Choroid plexus epithelial cell (primary cell): ENCODE data around the gene TEKT2.

ENCODE experiments used
- DNase-seq: peaks from one replicate; pipeline ENCODE4 v3.0.0-alpha.2; 2010; ENCODE audit warnings: low read depth
- H3K4me3 ChIP-seq: 2 replicates; pipeline ENCODE4 v1.5.1; 2011; ENCODE audit warnings: low read depth, mild to moderate bottlenecking, control low read depth, low read length, moderate library complexity
- CTCF ChIP-seq: conservative IDR thresholded peaks from 2 replicates; pipeline ENCODE4 v1.5.1; 2011; ENCODE audit warnings: low read depth, mild to moderate bottlenecking, control low read depth, inconsistent platforms, low read length, moderate library complexity

TEKT2 gene

GRCh38 chr1:36123356-36123755 lies 39.5 kb downstream of the TEKT2 start:
- no peak overlapping the region for H3K4me3 ChIP-seq
- DNase-seq, result peak; percentile 70
- TF ChIP-seq CTCF, result no peak

- no peak for DNase-seq
- TF ChIP-seq CTCF, result no peak
- H3K4me3 ChIP-seq, result peak overlapping the region; percentile 25
Measured at GRCh38 chr1:36124404-36125128, 40.7 kb downstream of the TEKT2 start.

- peak within 1 kb of the TSS; percentile 25 for H3K4me3 ChIP-seq
- no peak for DNase-seq
- no peak for TF ChIP-seq CTCF
Measured at GRCh38 chr1:36125129-36125991, 41.5 kb downstream of the TEKT2 start, which contains the start of gene COL8A2. Gene COL8A2 (minus strand): TSS chr1:36125222. CDS start chr1:36100242, 24,980 bp downstream.

GRCh38 chr1:36126005-36126716 lies 42.3 kb downstream of the TEKT2 start:
- H3K4me3 ChIP-seq, result no peak overlapping the region
- DNase-seq, result no peak
- TF ChIP-seq CTCF, result no peak

GRCh38 chr1:36126797-36127500 lies 43.1 kb downstream of the TEKT2 start:
- no peak for TF ChIP-seq CTCF
- no peak for DNase-seq
- H3K4me3 ChIP-seq, result no peak overlapping the region

DNA sequence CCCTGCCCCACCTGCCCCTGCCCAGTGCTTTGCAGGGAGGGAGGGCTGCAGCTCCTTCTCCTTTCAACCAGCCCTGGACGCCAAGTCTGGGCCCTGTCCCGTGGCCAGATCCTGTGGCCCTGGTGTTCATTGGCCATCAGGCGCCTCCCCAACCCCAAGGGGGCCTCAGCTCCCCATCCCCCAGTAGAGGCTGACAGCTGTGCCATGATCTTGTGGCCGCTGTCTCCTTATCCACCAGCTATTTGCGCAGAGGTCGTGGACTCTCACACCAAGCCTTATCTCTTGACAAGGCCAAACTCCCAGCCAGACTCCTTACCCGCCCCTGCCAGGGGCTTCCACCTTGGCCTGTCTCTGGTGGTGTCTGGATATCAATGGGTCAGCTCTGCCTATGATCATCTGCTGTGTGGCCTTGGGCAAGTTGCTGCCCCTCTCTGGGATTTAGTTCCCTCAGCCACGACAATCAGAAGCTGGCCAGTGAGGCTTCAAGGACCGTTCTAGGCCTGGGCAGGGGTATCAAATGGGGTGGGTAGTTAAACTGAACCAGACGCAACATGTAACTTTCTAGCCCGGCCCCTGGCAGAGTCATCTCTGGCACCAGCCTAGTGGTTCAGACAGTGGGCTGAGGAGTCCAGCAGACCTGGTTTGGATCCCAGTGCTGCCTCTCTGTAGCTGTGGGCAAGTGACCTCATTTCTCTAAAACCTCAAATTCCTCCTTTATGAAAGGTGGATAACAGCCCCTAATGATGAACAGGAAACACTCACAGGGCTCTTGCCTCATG lies 44.4 kb downstream of the TEKT2 start:
- TF ChIP-seq CTCF, result no peak
- H3K4me3 ChIP-seq, result no peak overlapping the region
- DNase-seq, result no peak
